Measurements from ENCODE around the gene LMF2. TPM values are rescaled to one million over a fixed set of nuclear protein-coding genes. Genes with fewer than 3 reads are reported as not detected.

Gene LMF2
- total RNA-seq, 2 experiments from 2014 or later: 49.2 to 50.7 TPM

- ChIA-PET CTCF (ENCODE audit: unreplicated experiment) (no interaction called here), POLR2A (interaction anchor here (0.6 kb wide), 1 partner anchor 252 kb away, joined by 6 read pairs; no protein-coding TSS in a partner anchor)
- H3K4me1 ChIP-seq (ENCODE audit: insufficient read depth, low read length, poor library complexity, severe bottlenecking): peaks cover 2% of the 10 kb centered on the region
- no peaks in the 10 kb centered on the region for H3K9me3 ChIP-seq (ENCODE audit: low read length)
- no peak overlapping the region for H2AFZ ChIP-seq (ENCODE audit: low read length)
- H3K79me2 ChIP-seq (ENCODE audit: insufficient read depth, low read depth, low read length): peaks cover 8% of the 10 kb centered on the region
- BruUV-seq (replicated peaks): no TSS peak
- H3K9me2 ChIP-seq (ENCODE audit: insufficient read depth, low read length): no peaks in the 10 kb centered on the region
- no peaks in the 10 kb centered on the region for H4K20me1 ChIP-seq (ENCODE audit: insufficient read depth, low read length)
- H3K4me2 ChIP-seq (ENCODE audit: low read length): no peak overlapping the region
- intact Hi-C loops (cut with micrococcal nuclease; ENCODE audit: unreplicated experiment): no loop called here
- peaks cover 97% of the 10 kb centered on the region for H3K36me3 ChIP-seq (ENCODE audit: insufficient read depth, low read length)
- no peak for DNase-seq (ENCODE audit: low spot score)
- H3K27ac ChIP-seq (ENCODE audit: low read depth, low read length, poor library complexity, severe bottlenecking): no peak overlapping the region
- no peak overlapping the region for H3K4me3 ChIP-seq (ENCODE audit: low read depth, low read length, poor library complexity, severe bottlenecking)
- TF ChIP-seq EZH2phosphoT487 (IDR thresholded peaks at IDR 0.05; ENCODE audit: borderline replicate concordance, low read depth, low read length): no peak
- TF ChIP-seq CTCF (conservative IDR thresholded peaks at IDR 0.05; ENCODE audit: low read length): no peak
Observed at GRCh38 chr22:50519151-50519550, 11.6 kb upstream of the LMF2 start.

- Histone ChIP-seq H3K9me3 (ENCODE audit: low read length) (no peaks in the 10 kb centered on the region), H3K4me2 (ENCODE audit: low read length) (no peak overlapping the region), H3K27ac (ENCODE audit: low read depth, low read length, poor library complexity, severe bottlenecking) (no peak overlapping the region), H3K9me2 (ENCODE audit: insufficient read depth, low read length) (no peaks in the 10 kb centered on the region), H3K4me1 (ENCODE audit: insufficient read depth, low read length, poor library complexity, severe bottlenecking) (no peaks in the 10 kb centered on the region), H2AFZ (ENCODE audit: low read length) (no peak overlapping the region), H3K79me2 (ENCODE audit: insufficient read depth, low read depth, low read length) (peaks cover 13% of the 10 kb centered on the region), H4K20me1 (ENCODE audit: insufficient read depth, low read length) (no peaks in the 10 kb centered on the region), H3K36me3 (ENCODE audit: insufficient read depth, low read length) (peaks cover 93% of the 10 kb centered on the region), H3K4me3 (ENCODE audit: low read depth, low read length, poor library complexity, severe bottlenecking) (no peak overlapping the region)
- TF ChIP-seq EZH2phosphoT487 (IDR thresholded peaks at IDR 0.05; ENCODE audit: borderline replicate concordance, low read depth, low read length) (no peak), CTCF (conservative IDR thresholded peaks at IDR 0.05; ENCODE audit: low read length) (no peak)
- BruUV-seq (replicated peaks): no TSS peak
- no peak for DNase-seq (ENCODE audit: low spot score)
- CTCF ChIA-PET (ENCODE audit: unreplicated experiment): no interaction called here
- intact Hi-C loops (cut with micrococcal nuclease; ENCODE audit: unreplicated experiment): no loop called here
- POLR2A ChIA-PET: no interaction called here
Observed at GRCh38 chr22:50518606-50519005, 11.1 kb upstream of the LMF2 start.

DNA sequence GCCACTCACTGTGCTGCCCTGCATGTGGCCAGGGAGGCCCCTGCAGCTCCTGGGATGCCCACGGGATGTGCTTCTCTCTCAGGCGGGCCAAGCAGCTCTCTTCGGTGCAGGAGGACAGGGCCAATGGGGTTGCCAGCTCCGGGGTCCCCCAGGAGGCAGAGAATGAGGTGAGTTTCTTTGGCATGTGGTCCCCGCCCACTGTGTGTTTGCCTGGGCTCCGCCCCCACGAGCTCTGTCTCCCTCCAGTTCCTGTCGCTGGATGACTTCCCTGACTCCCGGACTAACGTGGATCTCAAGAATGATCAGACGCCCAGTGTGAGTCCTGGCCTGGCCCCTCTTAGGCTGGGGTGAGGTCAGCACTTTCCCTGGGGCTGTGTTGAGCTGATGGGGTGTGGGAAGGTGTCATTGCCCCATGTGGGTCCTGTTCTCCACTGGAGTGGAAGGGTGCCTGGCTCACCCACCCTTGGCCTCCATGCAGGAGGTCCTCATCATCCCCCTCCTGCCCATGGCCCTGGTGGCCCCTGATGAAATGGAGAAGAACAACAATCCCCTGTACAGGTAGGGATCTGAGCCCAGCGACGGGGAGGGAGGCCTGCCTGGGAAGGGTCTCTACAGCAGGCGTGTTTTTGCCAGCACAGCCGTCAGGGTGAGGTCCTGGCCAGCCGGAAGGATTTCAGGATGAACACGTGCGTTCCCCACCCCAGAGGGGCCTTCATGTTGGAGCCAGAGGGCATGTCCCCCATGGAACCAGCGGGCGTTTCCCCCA is 10.2 kb upstream of the LMF2 start:
- no peak overlapping the region for H3K27ac ChIP-seq (ENCODE audit: low read depth, low read length, poor library complexity, severe bottlenecking)
- H4K20me1 ChIP-seq (ENCODE audit: insufficient read depth, low read length): no peaks in the 10 kb centered on the region
- no peaks in the 10 kb centered on the region for H3K4me1 ChIP-seq (ENCODE audit: insufficient read depth, low read length, poor library complexity, severe bottlenecking)
- no TSS peak for BruUV-seq (replicated peaks)
- intact Hi-C loops (cut with micrococcal nuclease; ENCODE audit: unreplicated experiment): no loop called here
- H2AFZ ChIP-seq (ENCODE audit: low read length): no peak overlapping the region
- H3K9me2 ChIP-seq (ENCODE audit: insufficient read depth, low read length): no peaks in the 10 kb centered on the region
- peaks cover 23% of the 10 kb centered on the region for H3K79me2 ChIP-seq (ENCODE audit: insufficient read depth, low read depth, low read length)
- no peak for DNase-seq (ENCODE audit: low spot score)
- H3K4me3 ChIP-seq (ENCODE audit: low read depth, low read length, poor library complexity, severe bottlenecking): no peak overlapping the region
- H3K4me2 ChIP-seq (ENCODE audit: low read length): no peak overlapping the region
- no peak for TF ChIP-seq EZH2phosphoT487 (IDR thresholded peaks at IDR 0.05; ENCODE audit: borderline replicate concordance, low read depth, low read length)
- TF ChIP-seq CTCF (conservative IDR thresholded peaks at IDR 0.05; ENCODE audit: low read length): no peak
- POLR2A ChIA-PET: no interaction called here
- CTCF ChIA-PET (ENCODE audit: unreplicated experiment): no interaction called here
- H3K9me3 ChIP-seq (ENCODE audit: low read length): no peaks in the 10 kb centered on the region
- peaks cover 93% of the 10 kb centered on the region for H3K36me3 ChIP-seq (ENCODE audit: insufficient read depth, low read length)

Data from OCI-LY7 (cell line).